Measurements from ENCODE around the gene ATP5PF. TPM values are rescaled to one million over a fixed set of nuclear protein-coding genes. Genes with fewer than 3 reads are reported as not detected.

Gene ATP5PF
- total and polyA plus RNA-seq, 2 of the 4 experiments (the other 2 are of a cell fraction) = 76.0 to 190 TPM

GRCh38 chr21:25772686-25773085, 38.0 kb upstream of the ATP5PF start:
- H3K4me2 ChIP-seq (ENCODE audit: low read depth, low read length) = no peak overlapping the region
- ChIA-PET CTCF (interaction anchor here (0.6 kb wide), 1 partner anchor 28 kb away, joined by 3 read pairs; no protein-coding TSS in a partner anchor), POLR2A (ENCODE audit: unreplicated experiment) (no interaction called here)
- H2AK9ac ChIP-seq (replicated peaks; ENCODE audit: low read depth, low read length, poor library complexity) = no peak overlapping the region
- H2BK5ac ChIP-seq (ENCODE audit: low read depth, low read length, poor library complexity, severe bottlenecking) = no peak overlapping the region
- no peak overlapping the region for H2BK120ac ChIP-seq (ENCODE audit: low read depth, low read length)
- H3K4ac ChIP-seq (ENCODE audit: low read depth, low read length) = no peak overlapping the region
- no peak overlapping the region for H4K91ac ChIP-seq (ENCODE audit: insufficient read depth, low read depth, low read length)
- no peak for DNase-seq
- in situ Hi-C loops (cut with MboI; ENCODE audit: low sequenced_read_pairs) = no loop called here
- no peaks in the 10 kb centered on the region for H3K27me3 ChIP-seq (ENCODE audit: control insufficient read depth, insufficient read depth, low read length)
- H2AK5ac ChIP-seq (ENCODE audit: low read depth, low read length) = no peak overlapping the region
- no peak overlapping the region for H3K56ac ChIP-seq (ENCODE audit: extremely low read depth, insufficient read depth, low read length)
- H3K18ac ChIP-seq (ENCODE audit: low read depth, low read length) = no peak overlapping the region
- no peaks in the 10 kb centered on the region for H3K36me3 ChIP-seq (ENCODE audit: control insufficient read depth, insufficient read depth, low read length)
- no peak overlapping the region for H3K27ac ChIP-seq (ENCODE audit: insufficient read depth, low read length)
- H4K5ac ChIP-seq (ENCODE audit: low read depth, low read length) = no peak overlapping the region
- no peaks in the 10 kb centered on the region for H3K9me1 ChIP-seq (ENCODE audit: insufficient read depth, low read length)
- ATAC-seq (ENCODE audit: low read depth) = no peak
- no peak overlapping the region for H3K23ac ChIP-seq (ENCODE audit: low read depth, low read length)
- no peak overlapping the region for H3K9ac ChIP-seq (ENCODE audit: low read depth, low read length)
- no peak overlapping the region for H2AFZ ChIP-seq (replicated peaks; ENCODE audit: low read length, poor library complexity)
- WGBS, 2 experiments (ENCODE audit: extremely low coverage in 2 of 2, insufficient read length in 1 of 2) = no CpG with 5 or more reads among the region's 2 CpGs
- no peak overlapping the region for H2BK15ac ChIP-seq (ENCODE audit: low read depth, low read length)
- no peaks in the 10 kb centered on the region for H4K20me1 ChIP-seq (ENCODE audit: insufficient read depth, low read length)
- TF ChIP-seq MXI1 (IDR thresholded peaks at IDR 0.05; ENCODE audit: borderline replicate concordance, low read depth, low read length) (no peak), RAD21 (IDR thresholded peaks at IDR 0.05; ENCODE audit: low read length) (no peak), RFX5 (IDR thresholded peaks at IDR 0.05; ENCODE audit: low read depth, low read length) (no peak), FOS (IDR thresholded peaks at IDR 0.05; ENCODE audit: low read depth, low read length) (no peak), SMC3 (IDR thresholded peaks at IDR 0.05; ENCODE audit: low read depth, low read length) (no peak), USF2 (IDR thresholded peaks at IDR 0.05; ENCODE audit: low read depth, low read length) (no peak), ELK1 (IDR thresholded peaks at IDR 0.05; ENCODE audit: borderline replicate concordance, low read depth, low read length) (no peak), POLR2A (IDR thresholded peaks at IDR 0.05; ENCODE audit: low read depth, low read length) (no peak), BHLHE40 (IDR thresholded peaks at IDR 0.05; ENCODE audit: low read depth, low read length) (no peak), CEBPB (IDR thresholded peaks at IDR 0.05; ENCODE audit: low read depth, low read length) (no peak)
- intact Hi-C loops (cut with micrococcal nuclease) = no loop called here
- no peak overlapping the region for H4K8ac ChIP-seq (ENCODE audit: low read depth in 2 of 2, low read length in 2 of 2)
- BruUV-seq (replicated peaks) = no TSS peak
- H3K9me3 ChIP-seq (ENCODE audit: control insufficient read depth, insufficient read depth, low read length) = no peaks in the 10 kb centered on the region
- H2BK20ac ChIP-seq (ENCODE audit: low read depth, low read length) = no peak overlapping the region
- H3K4me1 ChIP-seq (ENCODE audit: control insufficient read depth, insufficient read depth, low read length) = no peaks in the 10 kb centered on the region
- no peak overlapping the region for H3K4me3 ChIP-seq (ENCODE audit: insufficient read depth, low read depth, low read length)
- H3K14ac ChIP-seq (replicated peaks; ENCODE audit: low read depth, low read length) = no peak overlapping the region
- dilution Hi-C loops (cut with HindIII; ENCODE audit: low sequenced_read_pairs, unreplicated experiment) = no loop called here
- H3K79me1 ChIP-seq (ENCODE audit: low read depth in 1 of 2, low read length in 2 of 2) = no peaks in the 10 kb centered on the region

Measured in IMR-90 (cell line).